B cell (primary cell): Measurements from ENCODE around the gene RBMS3. TPM values are rescaled to one million over a fixed set of nuclear protein-coding genes. Genes with fewer than 3 reads are reported as not detected.

Experiments
- ATAC-seq: fragments of 200-7000 bp; cut with Tn5 transposase; one replicate; pipeline ENCODE4 v1.10.0; 2021; ENCODE audit warnings: low read depth, mild to moderate bottlenecking, moderate number of reproducible peaks, moderate library complexity
- CTCF ChIA-PET: fragments of 350-600 bp; sonication (Branson Sonifier 250); formaldehyde crosslinking; loops from one replicate; lab custom pipeline; 2021; ENCODE audit warnings: antibody characterized with exemption, inconsistent platforms; lab: Charles Lee
- POLR2A ChIA-PET: fragments of 350-600 bp; sonication (Branson Sonifier 250); formaldehyde crosslinking; loops from one replicate; lab custom pipeline; 2021; ENCODE audit warnings: antibody characterized with exemption; lab: Charles Lee
- DNase-seq: peaks from one replicate; pipeline ENCODE4 v3.0.0; 2013
- H2AFZ ChIP-seq: 2 replicates; pipeline ENCODE4 v1.6.1; 2012; ENCODE audit warnings: mild to moderate bottlenecking, low read depth, low read length; ENCODE audit not compliant: insufficient read depth, poor library complexity, severe bottlenecking
- H3K27ac ChIP-seq, 2 donors: 1 replicate in 1 of 2; 2 replicates in 1 of 2; pipeline ENCODE4 v1.5.1; 2012 to 2013; ENCODE audit warnings: low read length in 2 of 2, mild to moderate bottlenecking in 2 of 2, moderate library complexity in 1 of 2
- H3K27me3 ChIP-seq, 4 experiments: fragments of 200-600 bp in 1 of 4; sonication (generic) in 1 of 4; replicated peaks in 1 of 4; 1 replicate in 2 of 4; 2 replicates in 2 of 4; pipeline versions ENCODE4 v1.6.1 to v1.7.0; 2013 to 2016; ENCODE audit warnings: low read length in 3 of 4, mild to moderate bottlenecking in 2 of 4, mixed read lengths in 1 of 4, moderate library complexity in 1 of 4; ENCODE audit not compliant: insufficient read depth in 4 of 4, control insufficient read depth in 3 of 4; ENCODE audit errors: control extremely low read depth in 1 of 4
- H3K36me3 ChIP-seq, 2 experiments: replicated peaks in 1 of 2; 1 replicate in 1 of 2; 2 replicates in 1 of 2; pipeline versions ENCODE4 v1.6.1 to v1.7.1; 2013; ENCODE audit warnings: low read length in 1 of 2; ENCODE audit not compliant: insufficient read depth in 2 of 2, control insufficient read depth in 1 of 2; ENCODE audit errors: control extremely low read depth in 1 of 2, extremely low read depth in 1 of 2
- H3K4me1 ChIP-seq, 2 donors: fragments of 200-600 bp in 1 of 2; sonication (generic) in 1 of 2; 1 replicate in 1 of 2; 2 replicates in 1 of 2; pipeline versions ENCODE4 v1.5.1 to v1.6.1; 2013 to 2017; ENCODE audit warnings: low read length in 2 of 2; ENCODE audit not compliant: control insufficient read depth in 2 of 2, insufficient read depth in 2 of 2
- H3K4me2 ChIP-seq: replicated peaks from 2 replicates; pipeline ENCODE3; 2012; ENCODE audit warnings: mild to moderate bottlenecking, low read depth, low read length; ENCODE audit not compliant: poor library complexity, severe bottlenecking
- H3K4me3 ChIP-seq, 5 experiments: fragments of 200-600 bp in 1 of 5; sonication (generic) in 1 of 5; 1 replicate in 3 of 5; 2 replicates in 2 of 5; pipeline versions ENCODE4 v1.5.1 to v1.7.0; 2011 to 2016; ENCODE audit warnings: low read length in 4 of 5, mild to moderate bottlenecking in 4 of 5, low read depth in 2 of 5, control low read depth in 1 of 5, moderate library complexity in 1 of 5; ENCODE audit not compliant: insufficient read depth in 1 of 5; ENCODE audit errors: control extremely low read depth in 1 of 5, extremely low read depth in 1 of 5
- H3K79me2 ChIP-seq: fragments of 200-600 bp; sonication (generic); one replicate; pipeline ENCODE4 v1.6.0; 2016; ENCODE audit warnings: low read length; ENCODE audit not compliant: control insufficient read depth, insufficient read depth
- H3K9ac ChIP-seq: fragments of 200-600 bp; sonication (generic); 2 replicates; pipeline ENCODE4 v1.6.1; 2017; ENCODE audit warnings: mild to moderate bottlenecking, low read length, moderate library complexity
- H3K9me3 ChIP-seq, 3 donors: one replicate each; pipeline versions ENCODE4 v1.6.1 to v1.7.1; 2013; ENCODE audit warnings: low read length in 2 of 3; ENCODE audit not compliant: control insufficient read depth in 2 of 3, insufficient read depth in 1 of 3; ENCODE audit errors: control extremely low read depth in 1 of 3
- H4K20me1 ChIP-seq: 2 replicates; pipeline ENCODE4 v1.6.0; 2012; ENCODE audit warnings: mild to moderate bottlenecking, low read length; ENCODE audit not compliant: insufficient read depth, control insufficient read depth, poor library complexity, severe bottlenecking
- H3K27ac Mint-ChIP-seq: one replicate; pipeline ENCODE4 v1.8.0; 2021; ENCODE audit warnings: mixed read lengths
- H3K27me3 Mint-ChIP-seq: one replicate; pipeline ENCODE4 v1.8.0; 2021; ENCODE audit warnings: mixed read lengths
- H3K4me1 Mint-ChIP-seq: one replicate; pipeline ENCODE4 v1.8.0; 2021; ENCODE audit warnings: mixed read lengths
- H3K4me3 Mint-ChIP-seq: one replicate; pipeline ENCODE4 v1.8.0; 2021; ENCODE audit warnings: mixed read lengths
- H3K9me3 Mint-ChIP-seq: one replicate; pipeline ENCODE4 v1.8.0; 2022; ENCODE audit warnings: mixed read lengths; ENCODE audit not compliant: insufficient read depth
- CTCF ChIP-seq: fragments of 200-600 bp; IDR thresholded peaks from one replicate; pipeline ENCODE4 v1.8.0; 2022; ENCODE audit warnings: antibody characterized with exemption, mild to moderate bottlenecking
- EZH2 ChIP-seq: IDR thresholded peaks from 2 replicates; pipeline ENCODE4 v1.6.1; 2012; ENCODE audit warnings: borderline replicate concordance, low read depth, mild to moderate bottlenecking, moderate library complexity, low read length; ENCODE audit not compliant: insufficient read depth, poor library complexity, severe bottlenecking
- WGBS: methylation state at CpG from one replicate; pipeline ENCODE4 v1.1.5; 2013; ENCODE audit warnings: missing lambda C conversion rate; ENCODE audit not compliant: insufficient coverage; 5-methylcytosine and 5-hydroxymethylcytosine counted together
- intact Hi-C: fragments of 100-400 bp; cut with micrococcal nuclease; formaldehyde crosslinking; loops from one replicate; pipeline ENCODE4 v1.10.0; 2022
- polyA plus RNA-seq: library from polyadenylated mRNA; depleted of rRNA; stranded (reverse); fragments of >200 nt; gene quantifications from 2 replicates; pipeline ENCODE4 v1.2.3, GENCODE V29; 2012
- total RNA-seq, 2 donors: library from RNA; stranded (reverse); fragments of 120-200 nt in 1 of 2; gene quantifications; 1 replicate in 1 of 2; 2 replicates in 1 of 2; pipeline versions ENCODE4 v1.2.3 to v1.2.4, GENCODE V29; 2013 to 2022

RBMS3 gene
- total and polyA plus RNA-seq, 2 donors (not counting 1 experiment from before 2014, with no cell fraction given): not detected

GRCh38 chr3:29381595-29381994 is 100.7 kb downstream of the RBMS3 start:
- Histone ChIP-seq H3K27me3 (no peaks in the 10 kb centered on the region), H4K20me1 (no peaks in the 10 kb centered on the region), H3K9ac (no peak overlapping the region), H3K36me3 (no peaks in the 10 kb centered on the region), H3K4me3 (no peak overlapping the region), H2AFZ (no peak overlapping the region), H3K79me2 (no peaks in the 10 kb centered on the region), H3K4me1 (peaks cover 0 to 4% of the 10 kb centered on the region in 2 donors), H3K9me3 (no peaks in the 10 kb centered on the region), H3K27ac (no peak overlapping the region), H3K4me2 (no peak overlapping the region)
- Mint-ChIP-seq H3K27ac (no peak overlapping the region), H3K4me1 (peaks cover 9% of the 10 kb centered on the region), H3K27me3 (no peaks in the 10 kb centered on the region), H3K9me3 (no peaks in the 10 kb centered on the region), H3K4me3 (no peak overlapping the region)
- ChIA-PET POLR2A (no interaction called here), CTCF (no interaction called here)
- ATAC-seq (no peak), DNase-seq (no peak)
- intact Hi-C loops: no loop called here
- TF ChIP-seq CTCF (no peak), EZH2 (no peak)
- no CpG with 5 or more reads among the region's 1 CpG for WGBS

DNA sequence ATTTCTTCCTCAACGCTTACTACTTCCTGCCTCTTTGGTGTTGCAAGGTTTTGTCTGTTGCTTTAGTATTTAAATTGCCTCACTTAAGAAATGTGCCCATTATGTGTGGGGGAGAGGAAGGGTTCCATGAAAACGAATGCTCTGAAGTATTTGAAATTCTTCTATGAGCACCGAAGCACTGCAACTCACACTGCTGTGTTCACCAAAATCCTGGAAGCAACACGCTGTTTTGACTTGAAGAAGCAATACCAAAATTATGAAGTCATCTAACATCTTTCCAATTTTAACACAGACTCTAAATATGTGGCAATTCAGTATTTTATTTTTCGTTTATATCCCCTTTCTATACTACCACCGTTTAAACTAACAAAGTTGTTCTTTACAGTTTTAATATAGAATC is 101.5 kb downstream of the RBMS3 start:
- no peak overlapping the region for H3K4me3 ChIP-seq
- no peak for DNase-seq
- H3K36me3 ChIP-seq: no peaks in the 10 kb centered on the region
- CTCF ChIA-PET: no interaction called here
- H3K4me1 ChIP-seq: peaks cover 0 to 4% of the 10 kb centered on the region in 2 donors
- 100% methylated on average over 2 of the region's 6 CpGs for WGBS
- POLR2A ChIA-PET: no interaction called here
- H3K9ac ChIP-seq: no peak overlapping the region
- Mint-ChIP-seq H3K4me1 (peaks cover 9% of the 10 kb centered on the region), H3K4me3 (no peak overlapping the region), H3K27ac (no peak overlapping the region), H3K27me3 (no peaks in the 10 kb centered on the region), H3K9me3 (no peaks in the 10 kb centered on the region)
- no peak overlapping the region for H3K4me2 ChIP-seq
- intact Hi-C loops: no loop called here
- no peaks in the 10 kb centered on the region for H3K27me3 ChIP-seq
- ATAC-seq: no peak
- no peak for TF ChIP-seq EZH2
- TF ChIP-seq CTCF: no peak
- H2AFZ ChIP-seq: no peak overlapping the region
- no peak overlapping the region for H3K27ac ChIP-seq
- no peaks in the 10 kb centered on the region for H3K9me3 ChIP-seq
- no peaks in the 10 kb centered on the region for H3K79me2 ChIP-seq
- no peaks in the 10 kb centered on the region for H4K20me1 ChIP-seq
